ENCODE measurements around the gene LGALS7B. TPM values are rescaled to one million over a fixed set of nuclear protein-coding genes. Genes with fewer than 3 reads are reported as not detected.

Gene LGALS7B
- total RNA-seq, 1 donor from 2014 or later: not detected

GRCh38 chr19:38799104-38799503 lies 10.1 kb downstream of the LGALS7B start:
- no peaks in the 10 kb centered on the region for H3K4me1 Mint-ChIP-seq (ENCODE audit: unreplicated experiment)
- no peak for TF ChIP-seq CTCF (conservative IDR thresholded peaks at IDR 0.05)
- H3K9me3 Mint-ChIP-seq: peaks cover 5% of the 10 kb centered on the region
- H3K4me3 Mint-ChIP-seq: no peak overlapping the region
- no peaks in the 10 kb centered on the region for H3K27me3 Mint-ChIP-seq
- H3K36me3 Mint-ChIP-seq: peaks cover 4% of the 10 kb centered on the region
- no peak overlapping the region for H3K27ac Mint-ChIP-seq
- no peak for DNase-seq (ENCODE audit: extremely low spot score, unreplicated experiment)

- no peak for DNase-seq (ENCODE audit: extremely low spot score, unreplicated experiment)
- Mint-ChIP-seq H3K4me3 (no peak overlapping the region), H3K9me3 (peaks cover 5% of the 10 kb centered on the region), H3K36me3 (peaks cover 4% of the 10 kb centered on the region), H3K27me3 (no peaks in the 10 kb centered on the region), H3K4me1 (ENCODE audit: unreplicated experiment) (no peaks in the 10 kb centered on the region), H3K27ac (no peak overlapping the region)
- TF ChIP-seq CTCF (conservative IDR thresholded peaks at IDR 0.05): no peak
These were observed 11.8 kb downstream of the LGALS7B start for GRCh38 chr19:38800577-38801347.

DNA sequence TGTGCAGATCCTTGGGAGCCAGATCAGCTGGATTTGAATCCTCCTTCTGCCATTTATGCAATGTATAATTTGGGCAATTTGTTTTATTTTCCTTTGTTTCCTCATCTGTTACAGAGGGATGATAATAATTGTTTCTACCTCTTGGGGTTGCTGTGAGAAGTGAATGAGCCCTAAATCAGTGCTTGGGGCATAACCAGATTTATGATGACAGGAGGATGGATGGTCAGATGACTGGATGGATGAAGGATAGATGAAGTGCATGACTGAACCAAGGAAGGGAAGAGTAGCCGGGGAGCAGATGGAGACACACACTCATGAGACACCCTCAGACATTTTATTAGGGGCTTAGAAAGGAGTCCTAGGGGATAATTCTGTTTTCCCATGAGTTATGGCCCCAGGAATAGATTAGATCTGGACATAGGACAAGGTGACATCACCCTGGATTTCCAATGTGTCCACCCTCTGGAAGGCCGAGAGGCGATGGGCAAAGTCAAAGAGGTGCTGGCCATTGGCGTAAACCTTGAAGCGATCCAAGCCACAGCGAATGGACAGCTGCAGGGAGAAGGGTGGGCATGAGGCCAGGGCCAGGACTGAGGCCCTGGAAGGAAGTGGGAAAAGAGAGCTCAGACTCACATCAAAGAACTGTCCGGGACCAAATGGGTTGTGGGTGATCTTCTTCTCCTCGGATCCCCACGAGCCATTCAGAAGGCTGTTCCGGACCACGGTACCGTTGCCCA lies 12.5 kb downstream of the LGALS7B start:
- Mint-ChIP-seq H3K4me3 (no peak overlapping the region), H3K27me3 (no peaks in the 10 kb centered on the region), H3K9me3 (peaks cover 5% of the 10 kb centered on the region), H3K27ac (no peak overlapping the region), H3K36me3 (peaks cover 4% of the 10 kb centered on the region), H3K4me1 (ENCODE audit: unreplicated experiment) (no peaks in the 10 kb centered on the region)
- TF ChIP-seq CTCF (conservative IDR thresholded peaks at IDR 0.05): no peak
- no peak for DNase-seq (ENCODE audit: extremely low spot score, unreplicated experiment)

GRCh38 chr19:38803543-38803942 lies 14.5 kb downstream of the LGALS7B start:
- TF ChIP-seq CTCF (conservative IDR thresholded peaks at IDR 0.05): no peak
- Mint-ChIP-seq H3K9me3 (peaks cover 5% of the 10 kb centered on the region), H3K36me3 (peaks cover 4% of the 10 kb centered on the region), H3K4me1 (ENCODE audit: unreplicated experiment) (peaks cover 9% of the 10 kb centered on the region), H3K27me3 (no peaks in the 10 kb centered on the region), H3K27ac (no peak overlapping the region), H3K4me3 (no peak overlapping the region)
- no peak for DNase-seq (ENCODE audit: extremely low spot score, unreplicated experiment)

DNA sequence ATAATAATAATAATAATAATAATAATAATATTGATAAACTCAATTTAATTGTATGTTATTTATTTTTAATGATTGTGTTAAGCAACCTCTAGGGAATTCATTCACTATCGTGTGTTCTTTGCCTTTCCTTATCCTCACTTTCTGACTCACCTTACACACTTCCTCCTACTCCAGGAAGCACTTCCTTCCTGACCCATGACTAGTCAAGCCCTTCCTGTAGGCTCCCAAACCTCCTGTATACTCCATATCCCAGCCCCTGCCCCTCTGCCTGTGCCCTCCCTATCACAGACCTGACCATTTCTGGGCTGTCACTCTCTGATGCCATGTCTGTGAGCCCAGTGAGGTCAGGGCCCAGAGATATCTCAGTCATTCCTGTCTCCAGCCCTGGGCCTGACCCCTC lies 16.2 kb downstream of the LGALS7B start:
- no peaks in the 10 kb centered on the region for H3K9me3 Mint-ChIP-seq
- H3K27me3 Mint-ChIP-seq: no peaks in the 10 kb centered on the region
- no peak overlapping the region for H3K4me3 Mint-ChIP-seq
- DNase-seq (ENCODE audit: extremely low spot score, unreplicated experiment): no peak
- H3K27ac Mint-ChIP-seq: peak overlapping the region; percentile 72
- TF ChIP-seq CTCF (conservative IDR thresholded peaks at IDR 0.05): no peak
- no peaks in the 10 kb centered on the region for H3K36me3 Mint-ChIP-seq
- peaks cover 9% of the 10 kb centered on the region for H3K4me1 Mint-ChIP-seq (ENCODE audit: unreplicated experiment)
